HG03439 (cell line): ENCODE measurements around the gene IFITM1.

Source experiments
- ATAC-seq: cut with Tn5 transposase; IDR thresholded peaks from one replicate; pipeline ENCODE4 v1.9.1; 2021; ENCODE audit warnings: mild to moderate bottlenecking, moderate library complexity; ENCODE audit not compliant: unreplicated experiment

IFITM1 gene

DNA sequence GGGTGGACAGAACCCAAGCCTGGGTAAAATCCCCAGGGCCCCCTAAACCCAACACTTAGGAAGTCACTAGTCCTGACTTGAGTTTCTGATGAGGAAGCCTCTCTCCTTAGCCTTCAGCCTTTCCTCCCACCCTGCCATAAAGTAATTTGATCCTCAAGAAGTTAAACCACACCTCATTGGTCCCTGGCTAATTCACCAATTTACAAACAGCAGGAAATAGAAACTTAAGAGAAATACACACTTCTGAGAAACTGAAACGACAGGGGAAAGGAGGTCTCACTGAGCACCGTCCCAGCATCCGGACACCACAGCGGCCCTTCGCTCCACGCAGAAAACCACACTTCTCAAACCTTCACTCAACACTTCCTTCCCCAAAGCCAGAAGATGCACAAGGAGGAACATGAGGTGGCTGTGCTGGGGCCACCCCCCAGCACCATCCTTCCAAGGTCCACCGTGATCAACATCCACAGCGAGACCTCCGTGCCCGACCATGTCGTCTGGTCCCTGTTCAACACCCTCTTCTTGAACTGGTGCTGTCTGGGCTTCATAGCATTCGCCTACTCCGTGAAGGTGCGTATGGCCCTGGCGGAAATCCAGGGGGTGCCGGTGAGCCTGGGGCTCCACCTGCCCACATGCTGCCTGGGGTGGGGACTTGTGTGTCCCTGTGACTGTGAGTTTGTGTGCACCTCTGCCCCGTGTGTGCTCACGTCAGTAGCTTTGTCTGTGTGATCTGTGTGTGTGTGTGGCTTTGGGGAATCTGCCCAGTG, at the start of gene IFITM1:
Gene IFITM1, plus strand, starts transcription at position 254 of the 767 bp plus-strand sequence. Its CDS starts 131 bp downstream, at position 385.
- ATAC-seq: no peak

DNA sequence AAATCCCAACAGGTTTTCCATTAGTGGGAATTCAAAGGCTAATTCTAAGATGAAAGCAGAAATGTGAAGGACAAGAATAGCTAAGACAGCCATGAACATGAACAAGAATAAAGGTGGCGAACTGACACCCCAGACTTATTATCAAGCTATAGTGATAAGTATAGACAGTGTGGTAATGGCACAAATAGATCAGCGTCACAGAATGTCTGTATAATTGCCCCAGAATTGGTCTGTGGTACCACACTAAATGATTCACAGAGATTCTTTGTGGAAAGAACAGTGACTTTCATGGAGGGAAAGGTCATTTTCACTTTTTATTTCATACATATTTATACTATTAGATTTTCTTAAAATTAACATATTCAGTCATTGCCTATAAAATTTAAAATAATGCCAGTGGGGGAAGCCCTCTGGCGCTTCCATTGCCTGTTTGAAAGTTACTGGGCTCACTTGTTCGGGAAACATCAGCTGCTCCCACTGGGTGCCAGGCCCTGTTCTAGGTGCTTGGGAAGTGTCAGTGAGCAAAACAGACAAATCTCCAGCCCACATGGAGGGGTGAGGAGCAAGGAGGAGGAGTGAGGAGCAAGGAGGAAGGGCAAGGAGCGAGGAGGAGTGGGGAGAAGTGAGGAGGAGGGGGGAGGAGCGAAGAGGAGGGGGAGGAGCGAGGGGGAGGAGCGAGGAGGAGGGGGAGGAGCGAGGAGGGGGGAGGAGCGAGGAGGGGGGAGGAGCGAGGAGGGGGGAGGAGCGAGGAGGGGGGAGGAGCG, 47.0 kb upstream of the IFITM1 start:
- no peak for ATAC-seq

DNA sequence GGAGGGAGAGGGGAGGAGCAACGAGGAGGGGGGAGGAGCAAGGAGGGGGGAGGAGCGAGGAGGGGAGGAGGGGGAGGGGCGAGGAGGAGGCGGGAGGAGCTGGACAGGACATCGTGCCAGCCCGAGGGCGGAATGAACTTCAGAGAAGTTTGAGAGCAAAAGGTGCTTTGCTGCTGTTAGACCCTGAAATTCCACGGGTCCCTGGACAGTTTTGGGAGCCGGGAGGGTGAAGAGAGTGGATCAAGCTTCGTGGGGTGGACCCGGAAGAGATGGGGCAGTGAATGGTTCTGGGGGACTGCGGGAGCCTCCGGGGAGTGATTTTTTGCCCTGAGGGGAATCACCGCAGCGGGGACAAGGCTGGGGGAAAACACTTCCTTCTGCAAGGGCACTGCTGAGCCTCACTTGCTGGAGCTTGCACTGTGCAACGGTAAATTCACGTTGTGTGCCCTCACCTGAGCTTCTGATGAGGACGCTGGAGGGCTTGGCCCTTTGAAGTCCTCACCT, 46.3 kb upstream of the IFITM1 start:
- no peak for ATAC-seq

DNA sequence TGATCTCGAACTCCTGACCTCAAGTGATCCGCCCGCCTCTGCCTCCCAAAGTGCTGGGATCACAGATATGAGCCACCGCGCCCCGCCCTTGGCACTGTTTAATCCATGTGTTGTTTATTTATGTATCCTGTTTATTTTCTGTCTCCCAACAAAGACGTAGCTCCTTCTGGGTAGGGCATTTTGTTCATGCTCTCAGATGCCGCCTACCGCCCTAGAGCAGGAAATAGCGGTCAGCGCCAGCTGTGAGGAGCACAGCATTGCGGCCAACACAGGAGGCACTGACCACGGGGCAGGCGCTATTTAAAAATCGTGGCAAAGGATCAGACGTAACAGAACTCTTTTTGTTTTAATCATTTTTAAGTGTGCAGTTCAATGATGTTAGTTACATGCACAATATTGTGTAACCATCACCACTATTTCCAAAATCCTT, 45.1 kb upstream of the IFITM1 start:
- peak; percentile 47 for ATAC-seq

DNA sequence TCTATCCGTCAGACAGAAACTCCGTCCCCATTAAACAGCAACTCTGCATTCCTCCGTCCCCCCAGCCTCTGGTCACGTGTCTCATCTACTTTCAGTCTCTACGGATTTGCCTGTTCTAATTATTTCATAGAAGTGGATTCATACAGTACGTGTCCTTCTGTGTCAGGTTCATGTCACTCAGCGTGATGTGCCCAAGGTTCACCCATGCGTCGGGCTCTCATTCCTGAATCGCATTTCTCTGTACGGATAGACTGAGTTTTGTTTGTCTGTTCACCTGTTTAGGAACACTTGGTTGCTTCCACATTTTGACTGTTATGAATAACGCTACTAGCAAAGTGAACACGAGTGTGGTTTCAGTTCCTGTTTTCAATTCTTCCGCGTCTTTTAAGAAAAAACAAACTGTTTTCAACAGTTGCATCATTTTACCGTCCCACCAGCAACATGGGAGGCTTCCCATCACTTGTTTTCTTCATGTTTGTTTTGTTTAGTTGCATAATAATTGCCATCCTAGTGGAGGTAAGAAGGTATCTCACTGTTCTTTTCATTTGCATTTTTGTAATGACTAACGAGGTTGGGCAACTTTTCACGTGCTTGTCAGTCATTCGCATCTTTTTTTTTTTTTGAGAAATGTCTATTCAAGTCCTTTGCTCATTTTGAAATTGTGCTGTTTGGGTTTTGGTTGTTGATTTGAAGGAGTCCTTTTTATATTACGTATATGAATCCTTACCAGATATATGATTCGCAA, 44.5 kb upstream of the IFITM1 start:
- ATAC-seq: peak; percentile 67

DNA sequence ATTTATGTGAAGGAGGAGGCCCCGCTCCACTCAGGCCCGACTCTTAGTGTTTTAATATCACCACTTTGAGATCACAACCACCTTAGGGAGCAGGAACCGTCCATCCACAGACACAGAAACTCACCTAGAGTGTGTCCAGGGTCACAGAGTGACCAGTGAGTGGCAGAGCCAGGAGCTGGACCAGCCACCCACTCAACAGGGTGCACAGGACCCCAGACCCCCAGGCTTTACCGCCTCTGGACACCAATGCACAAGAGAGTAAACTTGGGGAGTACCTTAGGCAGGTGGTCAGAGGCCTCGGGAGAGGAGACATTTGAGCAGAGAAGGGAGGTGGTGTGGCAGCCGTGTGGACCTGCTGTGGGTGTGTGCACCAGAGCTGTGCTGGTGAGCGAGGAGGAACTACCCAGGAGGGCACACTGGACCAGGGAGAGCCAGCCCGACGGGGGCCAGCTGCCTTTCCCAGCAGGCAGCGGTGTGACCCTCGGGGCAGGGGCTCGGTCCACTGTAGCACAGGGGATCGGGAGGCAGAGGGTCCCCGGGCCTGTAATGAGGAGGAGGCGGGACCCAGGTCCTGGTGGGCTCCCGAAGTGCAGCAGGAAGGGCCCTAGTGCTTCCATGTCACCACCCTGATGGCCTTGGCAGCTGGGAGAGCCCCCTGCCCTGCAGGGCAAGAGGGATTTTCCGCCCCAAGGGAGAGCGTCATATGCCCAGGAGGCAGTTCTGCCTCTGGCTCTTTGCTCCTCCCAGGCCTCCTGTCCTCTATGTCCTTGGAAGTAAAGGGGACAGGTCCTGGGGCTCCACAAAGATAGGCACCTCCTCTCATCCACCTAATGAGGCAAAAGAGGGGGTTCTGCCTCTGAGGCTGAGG, 43.2 kb upstream of the IFITM1 start:
- ATAC-seq: no peak

DNA sequence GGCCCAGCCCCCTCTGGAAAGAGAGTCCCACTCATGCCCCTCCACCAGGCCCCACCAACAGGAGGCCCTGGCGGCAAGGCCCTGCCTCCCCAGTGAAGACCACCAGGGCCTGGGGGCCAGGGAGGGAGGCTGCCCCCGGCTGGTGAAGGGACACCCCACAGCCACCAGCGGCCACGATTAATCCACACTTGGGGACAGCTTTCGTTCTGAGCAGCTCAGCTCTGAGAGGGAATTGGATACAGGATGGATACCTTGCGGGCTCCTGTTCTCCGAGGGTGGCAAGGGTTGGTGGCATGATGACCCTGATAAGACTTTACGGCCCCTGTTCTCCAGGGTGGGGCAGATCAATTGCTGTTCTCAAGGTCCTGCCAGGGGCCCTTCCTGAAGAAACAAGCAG, 42.5 kb upstream of the IFITM1 start:
- ATAC-seq: no peak

DNA sequence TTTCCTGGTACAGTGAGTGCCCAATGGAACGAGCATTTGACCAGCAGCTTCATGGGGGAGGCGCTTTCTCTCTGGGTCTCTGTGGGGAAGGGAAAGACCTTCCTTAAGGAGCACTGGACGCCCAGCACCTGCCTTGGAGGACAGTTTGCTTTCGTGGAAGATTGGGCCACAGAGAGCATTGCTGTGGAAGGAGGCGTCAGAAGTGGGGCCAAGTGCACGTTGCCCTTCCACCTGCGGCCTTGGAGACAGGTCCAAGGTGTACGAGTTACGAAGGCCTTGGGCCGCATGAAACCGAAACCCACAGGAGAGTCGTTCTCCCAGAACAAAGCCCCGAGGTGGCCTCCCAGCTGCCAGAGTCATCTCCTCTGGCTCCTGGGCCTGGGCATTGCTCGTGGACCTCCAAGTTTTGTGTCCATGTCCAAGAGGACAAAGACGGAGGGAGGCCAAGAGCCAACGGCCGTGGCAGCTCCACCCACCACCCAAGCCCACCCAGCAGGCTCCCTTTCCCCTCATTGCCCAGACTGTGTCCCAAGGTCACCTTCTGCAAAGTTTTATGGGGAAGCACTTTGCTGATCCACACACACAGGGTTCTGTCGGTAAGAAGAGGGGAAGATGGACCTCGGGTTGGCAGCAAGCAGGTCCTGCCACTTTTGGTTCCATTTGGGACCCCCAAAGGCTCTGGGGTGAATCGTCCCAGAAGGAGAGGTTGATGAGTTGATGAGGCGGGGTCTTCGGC, 41.5 kb upstream of the IFITM1 start:
- ATAC-seq: no peak

DNA sequence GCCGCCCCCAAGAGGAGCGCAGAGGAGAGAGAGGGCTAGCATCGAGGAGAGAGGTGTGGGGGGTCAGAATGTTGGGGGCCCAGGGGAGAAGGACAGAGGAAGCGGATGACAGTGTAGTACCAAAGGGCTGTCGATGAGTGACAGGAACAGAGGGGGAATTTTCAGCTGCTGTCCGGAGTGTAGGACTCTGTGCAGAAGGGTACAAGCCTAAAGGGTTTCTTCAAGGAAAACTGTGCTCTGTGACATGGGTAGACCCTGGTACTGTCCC, 41.0 kb upstream of the IFITM1 start:
- ATAC-seq: no peak

DNA sequence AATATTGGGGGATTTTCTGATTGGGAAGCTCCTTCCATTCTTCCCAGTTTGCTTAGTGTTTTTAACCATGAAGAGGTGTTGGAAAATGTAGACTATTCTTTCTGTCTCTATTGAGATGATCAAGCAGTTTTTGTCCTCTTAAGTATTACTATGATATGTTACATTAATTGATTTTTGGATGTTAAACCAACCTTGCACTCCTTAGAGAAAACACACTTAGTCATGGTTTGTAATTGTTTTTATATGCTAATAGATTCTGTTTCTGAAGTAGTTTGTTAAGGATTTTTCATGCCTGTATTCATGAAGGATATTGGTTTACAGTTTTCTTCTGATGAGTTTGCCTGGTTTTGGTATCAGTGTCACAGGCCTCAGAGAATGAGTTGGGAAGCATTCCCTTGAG, 37.6 kb upstream of the IFITM1 start:
- no peak for ATAC-seq

DNA sequence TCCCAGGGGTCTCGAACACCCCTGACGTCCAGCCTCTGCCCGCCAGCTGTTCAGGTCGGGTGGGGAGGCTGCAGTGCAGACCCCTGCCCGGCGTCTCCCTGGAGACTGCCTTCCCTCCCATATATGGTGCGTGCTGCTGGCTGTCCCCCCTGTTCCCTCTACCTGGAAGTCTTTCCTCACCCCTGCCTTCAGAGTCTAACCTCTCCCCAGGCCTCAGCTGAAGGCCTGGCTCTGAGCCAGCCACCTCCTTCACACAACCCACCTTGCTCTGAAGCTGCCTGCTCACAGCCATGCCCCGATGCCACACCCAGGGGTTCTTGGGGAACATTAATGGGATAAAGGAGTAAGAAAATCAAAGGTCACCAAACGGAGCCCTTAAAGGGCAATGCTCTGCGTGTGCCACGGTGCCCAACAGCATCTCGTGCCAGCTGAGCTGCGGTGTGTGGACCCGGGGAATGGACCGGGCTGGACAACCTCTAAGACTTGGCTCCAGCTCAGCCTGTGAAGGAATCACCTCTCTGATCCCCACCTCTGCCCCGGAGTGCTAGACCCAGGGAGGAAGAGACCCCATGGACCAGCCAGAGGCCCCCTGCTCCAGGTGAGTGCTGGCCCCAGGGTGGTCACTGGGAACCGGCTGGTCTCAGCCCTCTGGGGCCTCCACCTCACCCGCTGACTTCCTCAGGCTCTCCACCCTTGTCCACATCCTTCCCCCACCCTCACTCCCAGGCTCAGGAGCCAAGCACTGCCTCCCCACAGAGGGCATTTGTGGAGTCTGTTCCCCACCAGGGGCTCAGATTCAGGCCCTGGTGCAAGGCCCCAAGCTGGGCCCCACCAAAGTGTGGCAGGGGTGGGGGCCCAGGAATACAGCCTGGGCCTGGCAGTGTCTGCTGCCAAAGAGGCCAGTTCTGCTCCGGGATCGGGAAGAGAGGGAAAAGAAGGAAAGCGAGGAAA, 35.6 kb upstream of the IFITM1 start, which contains the start of gene NLRP6:
Gene NLRP6, plus strand, starts transcription at position 407 of the 951 bp plus-strand sequence. Its CDS starts 163 bp downstream, at position 570.
- no peak for ATAC-seq

DNA sequence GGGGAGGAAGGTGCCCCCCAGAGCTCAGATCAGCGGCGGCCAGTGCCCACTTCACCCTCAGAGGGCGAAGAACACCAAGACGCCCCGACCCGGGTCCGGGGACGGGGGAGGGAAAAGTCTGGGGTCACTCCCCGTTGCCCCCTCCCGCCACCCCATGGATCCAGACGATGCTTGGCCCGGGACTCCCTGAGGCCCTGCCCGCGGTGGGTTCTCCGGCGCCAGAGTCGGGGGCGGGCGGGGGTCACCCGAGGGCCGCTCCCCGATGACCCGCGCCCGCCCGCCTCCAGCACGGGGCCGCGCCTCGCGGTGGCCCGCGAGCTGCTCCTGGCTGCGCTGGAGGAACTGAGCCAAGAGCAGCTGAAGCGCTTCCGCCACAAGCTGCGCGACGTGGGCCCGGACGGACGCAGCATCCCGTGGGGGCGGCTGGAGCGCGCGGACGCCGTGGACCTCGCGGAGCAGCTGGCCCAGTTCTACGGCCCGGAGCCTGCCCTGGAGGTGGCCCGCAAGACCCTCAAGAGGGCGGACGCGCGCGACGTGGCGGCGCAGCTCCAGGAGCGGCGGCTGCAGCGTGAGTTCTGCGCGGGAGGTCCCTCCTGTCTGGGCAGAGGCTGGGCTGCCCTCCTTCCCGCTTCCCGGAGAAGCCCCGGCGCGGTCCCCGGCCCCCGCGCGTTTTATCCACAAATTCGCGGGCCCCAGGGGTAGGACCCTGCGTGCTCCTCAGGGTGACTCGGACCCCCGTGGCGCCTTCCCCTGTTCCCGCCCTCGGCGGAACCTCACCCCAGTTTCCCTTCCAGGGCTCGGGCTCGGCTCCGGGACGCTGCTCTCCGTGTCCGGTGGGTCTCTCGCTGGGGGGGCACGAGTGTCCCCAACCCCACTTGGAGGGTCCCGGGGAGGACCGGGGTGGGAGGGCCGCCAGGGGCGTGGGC, 34.5 kb upstream of the IFITM1 start:
- ATAC-seq: no peak

DNA sequence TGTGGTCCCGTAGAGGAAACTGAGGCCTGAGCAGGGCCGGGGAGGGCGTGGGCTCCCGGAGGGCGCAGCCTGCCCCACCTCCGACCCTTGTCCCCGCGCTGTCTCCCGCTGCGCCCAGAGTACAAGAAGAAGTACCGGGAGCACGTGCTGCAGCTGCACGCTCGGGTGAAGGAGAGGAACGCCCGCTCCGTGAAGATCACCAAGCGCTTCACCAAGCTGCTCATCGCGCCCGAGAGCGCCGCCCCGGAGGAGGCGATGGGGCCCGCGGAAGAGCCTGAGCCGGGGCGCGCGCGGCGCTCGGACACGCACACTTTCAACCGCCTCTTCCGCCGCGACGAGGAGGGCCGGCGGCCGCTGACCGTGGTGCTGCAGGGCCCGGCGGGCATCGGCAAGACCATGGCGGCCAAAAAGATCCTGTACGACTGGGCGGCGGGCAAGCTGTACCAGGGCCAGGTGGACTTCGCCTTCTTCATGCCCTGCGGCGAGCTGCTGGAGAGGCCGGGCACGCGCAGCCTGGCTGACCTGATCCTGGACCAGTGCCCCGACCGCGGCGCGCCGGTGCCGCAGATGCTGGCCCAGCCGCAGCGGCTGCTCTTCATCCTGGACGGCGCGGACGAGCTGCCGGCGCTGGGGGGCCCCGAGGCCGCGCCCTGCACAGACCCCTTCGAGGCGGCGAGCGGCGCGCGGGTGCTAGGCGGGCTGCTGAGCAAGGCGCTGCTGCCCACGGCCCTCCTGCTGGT, 33.7 kb upstream of the IFITM1 start:
- ATAC-seq: no peak

DNA sequence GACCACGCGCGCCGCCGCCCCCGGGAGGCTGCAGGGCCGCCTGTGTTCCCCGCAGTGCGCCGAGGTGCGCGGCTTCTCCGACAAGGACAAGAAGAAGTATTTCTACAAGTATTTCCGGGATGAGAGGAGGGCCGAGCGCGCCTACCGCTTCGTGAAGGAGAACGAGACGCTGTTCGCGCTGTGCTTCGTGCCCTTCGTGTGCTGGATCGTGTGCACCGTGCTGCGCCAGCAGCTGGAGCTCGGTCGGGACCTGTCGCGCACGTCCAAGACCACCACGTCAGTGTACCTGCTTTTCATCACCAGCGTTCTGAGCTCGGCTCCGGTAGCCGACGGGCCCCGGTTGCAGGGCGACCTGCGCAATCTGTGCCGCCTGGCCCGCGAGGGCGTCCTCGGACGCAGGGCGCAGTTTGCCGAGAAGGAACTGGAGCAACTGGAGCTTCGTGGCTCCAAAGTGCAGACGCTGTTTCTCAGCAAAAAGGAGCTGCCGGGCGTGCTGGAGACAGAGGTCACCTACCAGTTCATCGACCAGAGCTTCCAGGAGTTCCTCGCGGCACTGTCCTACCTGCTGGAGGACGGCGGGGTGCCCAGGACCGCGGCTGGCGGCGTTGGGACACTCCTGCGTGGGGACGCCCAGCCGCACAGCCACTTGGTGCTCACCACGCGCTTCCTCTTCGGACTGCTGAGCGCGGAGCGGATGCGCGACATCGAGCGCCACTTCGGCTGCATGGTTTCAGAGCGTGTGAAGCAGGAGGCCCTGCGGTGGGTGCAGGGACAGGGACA, 32.9 kb upstream of the IFITM1 start:
- ATAC-seq: no peak

DNA sequence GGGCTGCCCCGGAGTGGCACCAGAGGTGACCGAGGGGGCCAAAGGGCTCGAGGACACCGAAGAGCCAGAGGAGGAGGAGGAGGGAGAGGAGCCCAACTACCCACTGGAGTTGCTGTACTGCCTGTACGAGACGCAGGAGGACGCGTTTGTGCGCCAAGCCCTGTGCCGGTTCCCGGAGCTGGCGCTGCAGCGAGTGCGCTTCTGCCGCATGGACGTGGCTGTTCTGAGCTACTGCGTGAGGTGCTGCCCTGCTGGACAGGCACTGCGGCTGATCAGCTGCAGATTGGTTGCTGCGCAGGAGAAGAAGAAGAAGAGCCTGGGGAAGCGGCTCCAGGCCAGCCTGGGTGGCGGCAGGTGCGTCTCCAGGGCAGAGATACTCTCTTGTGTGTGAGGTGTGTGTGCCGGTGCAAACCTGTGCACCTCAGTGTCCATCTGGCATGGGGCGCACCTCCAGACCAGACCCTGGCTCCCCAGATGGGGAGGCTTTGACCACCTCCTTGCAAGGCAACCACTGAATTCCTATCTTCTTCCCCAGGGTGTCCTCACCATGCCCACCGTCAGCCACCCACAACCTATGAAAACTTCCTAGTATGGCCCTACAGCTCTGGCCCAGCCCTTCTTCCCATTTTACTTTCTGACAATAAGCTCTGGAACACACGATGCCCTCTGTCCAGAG, 32.2 kb upstream of the IFITM1 start:
- ATAC-seq: no peak

DNA sequence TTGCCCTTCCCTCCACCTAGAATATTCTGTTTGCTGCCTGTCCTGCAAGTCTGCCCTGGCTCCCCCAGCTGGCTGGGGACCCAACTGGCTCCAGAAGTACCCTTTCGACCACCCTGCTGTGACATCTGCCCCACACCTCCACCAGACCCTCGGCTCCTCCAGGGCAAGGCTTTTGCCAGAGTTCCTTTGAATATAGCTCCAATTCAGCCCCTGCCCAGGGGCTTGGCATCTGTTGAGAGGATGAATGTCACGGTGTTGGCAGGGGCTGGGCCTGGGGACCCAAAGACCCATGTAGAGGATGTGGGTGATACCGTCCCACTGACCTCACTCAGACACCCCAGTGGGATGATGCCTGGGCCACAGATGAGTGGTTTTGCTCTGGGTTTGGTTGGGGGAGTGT, 31.7 kb upstream of the IFITM1 start:
- ATAC-seq: no peak
